Stimulated activated memory B cell treated with anti-CD40 and anti-IgM and Interleukin-4, amounts not matched to agents 10 μg/mL and 1 μg/mL and 100 μg/mL, for 72 hours (primary cell): Measurements from ENCODE around the gene TXNDC11.

ENCODE experiments used
- ATAC-seq: fragments of 150-1000 bp; cut with Tn5 transposase; 2 replicates; pipeline ENCODE4 v1.10.0; 2021
- H3K27ac Mint-ChIP-seq: one replicate; pipeline ENCODE4 v1.8.0; 2022; ENCODE audit warnings: mild to moderate bottlenecking, mixed read lengths
- H3K27me3 Mint-ChIP-seq: one replicate; pipeline ENCODE4 v1.8.0; 2022; ENCODE audit warnings: mixed read lengths
- H3K36me3 Mint-ChIP-seq: one replicate; pipeline ENCODE4 v1.8.0; 2022; ENCODE audit warnings: mixed read lengths
- H3K4me1 Mint-ChIP-seq: one replicate; pipeline ENCODE4 v1.8.0; 2022; ENCODE audit warnings: mixed read lengths
- H3K4me3 Mint-ChIP-seq: one replicate; pipeline ENCODE4 v1.8.0; 2022; ENCODE audit warnings: mild to moderate bottlenecking, moderate library complexity, mixed read lengths
- H3K9me3 Mint-ChIP-seq: one replicate; pipeline ENCODE4 v1.8.0; 2022; ENCODE audit warnings: mixed read lengths

TXNDC11 gene

GRCh38 chr16:11671676-11672075 is 71.0 kb downstream of the TXNDC11 start:
- H3K27me3 Mint-ChIP-seq = no peaks in the 10 kb centered on the region
- H3K9me3 Mint-ChIP-seq = no peaks in the 10 kb centered on the region
- ATAC-seq = no peak
- H3K36me3 Mint-ChIP-seq = peaks cover 10% of the 10 kb centered on the region
- H3K4me1 Mint-ChIP-seq = peaks cover 72% of the 10 kb centered on the region
- peak overlapping the region; percentile 89 for H3K4me3 Mint-ChIP-seq
- peak overlapping the region; percentile 94 for H3K27ac Mint-ChIP-seq

- no peak for ATAC-seq
- Mint-ChIP-seq H3K4me1 (peaks cover 71% of the 10 kb centered on the region), H3K36me3 (peaks cover 6% of the 10 kb centered on the region), H3K4me3 (peak overlapping the region; percentile 89), H3K27me3 (no peaks in the 10 kb centered on the region), H3K27ac (peak overlapping the region; percentile 94), H3K9me3 (no peaks in the 10 kb centered on the region)
These were observed 71.4 kb downstream of the TXNDC11 start for GRCh38 chr16:11671271-11671670.

GRCh38 chr16:11670171-11671131 is 72.2 kb downstream of the TXNDC11 start:
- Mint-ChIP-seq H3K4me1 (peaks cover 72% of the 10 kb centered on the region), H3K4me3 (peak overlapping the region; percentile 89), H3K27ac (peak overlapping the region; percentile 94), H3K9me3 (no peaks in the 10 kb centered on the region), H3K27me3 (no peaks in the 10 kb centered on the region), H3K36me3 (no peaks in the 10 kb centered on the region)
- ATAC-seq = peak; percentile 51

GRCh38 chr16:11669380-11670146 is 73.1 kb downstream of the TXNDC11 start:
- Mint-ChIP-seq H3K36me3 (no peaks in the 10 kb centered on the region), H3K4me1 (peaks cover 72% of the 10 kb centered on the region), H3K27me3 (no peaks in the 10 kb centered on the region), H3K27ac (peak overlapping the region; percentile 94), H3K4me3 (peak overlapping the region; percentile 89), H3K9me3 (no peaks in the 10 kb centered on the region)
- peak; percentile 50 for ATAC-seq

GRCh38 chr16:11668623-11669379 is 73.9 kb downstream of the TXNDC11 start:
- Mint-ChIP-seq H3K4me3 (peak overlapping the region; percentile 89), H3K27ac (peak overlapping the region; percentile 94), H3K36me3 (no peaks in the 10 kb centered on the region), H3K27me3 (no peaks in the 10 kb centered on the region), H3K4me1 (peaks cover 72% of the 10 kb centered on the region), H3K9me3 (no peaks in the 10 kb centered on the region)
- ATAC-seq = peak; percentile 1

GRCh38 chr16:11667824-11668622 is 74.6 kb downstream of the TXNDC11 start, which contains the start of gene SNN:
Gene SNN (plus strand): TSS chr16:11668455. CDS start chr16:11676060, 7,605 bp downstream.
- H3K36me3 Mint-ChIP-seq = no peaks in the 10 kb centered on the region
- H3K27ac Mint-ChIP-seq = peak within 1 kb of the TSS; percentile 94
- H3K9me3 Mint-ChIP-seq = no peaks in the 10 kb centered on the region
- H3K4me3 Mint-ChIP-seq = peak within 1 kb of the TSS; percentile 89
- no peaks in the 10 kb centered on the region for H3K27me3 Mint-ChIP-seq
- peaks cover 65% of the 10 kb centered on the region for H3K4me1 Mint-ChIP-seq
- ATAC-seq = peak; percentile 82

- Mint-ChIP-seq H3K9me3 (no peaks in the 10 kb centered on the region), H3K27me3 (no peaks in the 10 kb centered on the region), H3K4me3 (peak overlapping the region; percentile 54), H3K4me1 (peaks cover 58% of the 10 kb centered on the region), H3K36me3 (no peaks in the 10 kb centered on the region), H3K27ac (peak overlapping the region; percentile 30)
- no peak for ATAC-seq
These were observed 75.3 kb downstream of the TXNDC11 start for GRCh38 chr16:11667221-11667823.

GRCh38 chr16:11666103-11667055 is 76.3 kb downstream of the TXNDC11 start:
- ATAC-seq = no peak
- Mint-ChIP-seq H3K4me3 (peak overlapping the region; percentile 54), H3K27me3 (no peaks in the 10 kb centered on the region), H3K36me3 (no peaks in the 10 kb centered on the region), H3K27ac (peak overlapping the region; percentile 67), H3K4me1 (peaks cover 49% of the 10 kb centered on the region), H3K9me3 (no peaks in the 10 kb centered on the region)

- Mint-ChIP-seq H3K36me3 (no peaks in the 10 kb centered on the region), H3K4me3 (no peak overlapping the region), H3K27me3 (no peaks in the 10 kb centered on the region), H3K9me3 (no peaks in the 10 kb centered on the region), H3K4me1 (peaks cover 36% of the 10 kb centered on the region), H3K27ac (peak overlapping the region; percentile 67)
- no peak for ATAC-seq
These were observed 77.6 kb downstream of the TXNDC11 start for GRCh38 chr16:11665071-11665491.

- no peaks in the 10 kb centered on the region for H3K36me3 Mint-ChIP-seq
- no peak overlapping the region for H3K27ac Mint-ChIP-seq
- no peaks in the 10 kb centered on the region for H3K27me3 Mint-ChIP-seq
- H3K4me1 Mint-ChIP-seq = peaks cover 28% of the 10 kb centered on the region
- H3K9me3 Mint-ChIP-seq = no peaks in the 10 kb centered on the region
- no peak for ATAC-seq
- no peak overlapping the region for H3K4me3 Mint-ChIP-seq
These were observed 80.1 kb downstream of the TXNDC11 start for GRCh38 chr16:11662582-11662981.

- peaks cover 24% of the 10 kb centered on the region for H3K4me1 Mint-ChIP-seq
- H3K36me3 Mint-ChIP-seq = no peaks in the 10 kb centered on the region
- no peak for ATAC-seq
- no peaks in the 10 kb centered on the region for H3K9me3 Mint-ChIP-seq
- H3K27ac Mint-ChIP-seq = no peak overlapping the region
- H3K4me3 Mint-ChIP-seq = no peak overlapping the region
- H3K27me3 Mint-ChIP-seq = no peaks in the 10 kb centered on the region
These were observed 82.1 kb downstream of the TXNDC11 start for GRCh38 chr16:11660565-11660964.

GRCh38 chr16:11658896-11659708 is 83.6 kb downstream of the TXNDC11 start:
- Mint-ChIP-seq H3K4me1 (peaks cover 9% of the 10 kb centered on the region), H3K4me3 (no peak overlapping the region), H3K9me3 (no peaks in the 10 kb centered on the region), H3K27me3 (no peaks in the 10 kb centered on the region), H3K27ac (no peak overlapping the region), H3K36me3 (no peaks in the 10 kb centered on the region)
- no peak for ATAC-seq
